T-cell (primary cell): Measurements from ENCODE around the gene MBTD1. TPM values are rescaled to one million over a fixed set of nuclear protein-coding genes. Genes with fewer than 3 reads are reported as not detected.
A peak's percentile ranks its signal among the peaks of the same experiment; 100 is the strongest.

Experiments
- ATAC-seq, 4 experiments: fragments of 200-7000 bp in 3 of 4; fragments of 150-1000 bp in 1 of 4; cut with Tn5 transposase; replicated peaks in 1 of 4; 1 replicate in 3 of 4; 2 replicates in 1 of 4; pipeline ENCODE4 v1.10.0; 2021; ENCODE audit warnings: moderate library complexity in 3 of 4, mild to moderate bottlenecking in 2 of 4, moderate number of reproducible peaks in 1 of 4
- CTCF ChIA-PET, 2 donors: fragments of 300-600 bp; sonication (Branson Sonifier 250); formaldehyde crosslinking; loops; one replicate each; lab custom pipeline; 2022; ENCODE audit warnings: antibody characterized with exemption in 2 of 2; lab: Charles Lee
- POLR2A ChIA-PET, 2 donors: fragments of 300-600 bp; sonication (Branson Sonifier 250); formaldehyde crosslinking; loops; one replicate each; lab custom pipeline; 2022; ENCODE audit warnings: antibody characterized with exemption in 2 of 2; lab: Charles Lee
- DNase-seq, 35 experiments: peaks; one replicate each; pipeline versions ENCODE4 v3.0.0 to v3.0.0-alpha.2; 2013 to 2023
- H3K27ac ChIP-seq: one replicate; pipeline ENCODE4 v1.5.1; 2013; ENCODE audit warnings: low read length
- H3K27me3 ChIP-seq, 2 experiments: replicated peaks in 1 of 2; 1 replicate in 1 of 2; 2 replicates in 1 of 2; pipeline versions ENCODE4 v1.6.1 to v1.7.0; 2013; ENCODE audit warnings: low read length in 1 of 2, mixed read lengths in 1 of 2; ENCODE audit not compliant: control insufficient read depth in 2 of 2, insufficient read depth in 2 of 2; ENCODE audit errors: extremely low read depth in 1 of 2
- H3K36me3 ChIP-seq, 2 donors: 1 replicate in 1 of 2; 2 replicates in 1 of 2; pipeline versions ENCODE4 v1.6.1 to v1.7.0; 2013; ENCODE audit warnings: low read length in 1 of 2; ENCODE audit not compliant: control insufficient read depth in 2 of 2, insufficient read depth in 1 of 2; ENCODE audit errors: extremely low read depth in 1 of 2
- H3K4me1 ChIP-seq, 2 experiments: 1 replicate in 1 of 2; 2 replicates in 1 of 2; pipeline versions ENCODE4 v1.6.1 to v1.7.0; 2013; ENCODE audit warnings: low read length in 2 of 2, mixed read lengths in 1 of 2; ENCODE audit not compliant: insufficient read depth in 2 of 2, control insufficient read depth in 1 of 2; ENCODE audit errors: extremely low read depth in 1 of 2
- H3K4me3 ChIP-seq, 2 donors: 1 replicate in 1 of 2; 2 replicates in 1 of 2; pipeline versions ENCODE4 v1.5.1 to v1.7.0; 2013; ENCODE audit warnings: mild to moderate bottlenecking in 2 of 2, low read length in 1 of 2, moderate library complexity in 1 of 2; ENCODE audit not compliant: control insufficient read depth in 1 of 2; ENCODE audit errors: extremely low read depth in 1 of 2
- H3K9me3 ChIP-seq: 2 replicates; pipeline ENCODE4 v1.7.0; 2013
- H3K27ac Mint-ChIP-seq, 2 donors: one replicate each; pipeline ENCODE4 v1.8.0; 2020 to 2021; ENCODE audit warnings: mild to moderate bottlenecking in 2 of 2, mixed read lengths in 2 of 2
- H3K27me3 Mint-ChIP-seq, 2 donors: one replicate each; pipeline ENCODE4 v1.8.0; 2021 to 2022; ENCODE audit warnings: mixed read lengths in 2 of 2
- H3K36me3 Mint-ChIP-seq: one replicate; pipeline ENCODE4 v1.8.0; 2021; ENCODE audit warnings: mixed read lengths
- H3K4me1 Mint-ChIP-seq, 3 donors: one replicate each; pipeline ENCODE4 v1.8.0; 2020 to 2022; ENCODE audit warnings: mixed read lengths in 3 of 3, mild to moderate bottlenecking in 1 of 3
- H3K4me3 Mint-ChIP-seq, 3 donors: one replicate each; pipeline ENCODE4 v1.8.0; 2020 to 2022; ENCODE audit warnings: mild to moderate bottlenecking in 3 of 3, mixed read lengths in 3 of 3, moderate library complexity in 3 of 3
- H3K9me3 Mint-ChIP-seq, 3 donors: one replicate each; pipeline ENCODE4 v1.8.0; 2020 to 2022; ENCODE audit warnings: mixed read lengths in 3 of 3
- WGBS: methylation state at CpG from one replicate; pipeline ENCODE4 v1.1.5; 2013; ENCODE audit warnings: missing lambda C conversion rate; ENCODE audit not compliant: insufficient coverage; 5-methylcytosine and 5-hydroxymethylcytosine counted together
- total RNA-seq, 35 experiments: library from RNA in 6 of 35; stranded (reverse) in 6 of 35; fragments of 120-200 nt in 1 of 35; gene quantifications; one replicate each; pipeline versions ENCODE4 v1.2.1 to v1.2.4 and lab custom pipeline; 2013 to 2026

The MBTD1 gene
- total RNA-seq, 5 donors from 2014 or later (not counting 1 experiment from before 2014, with no cell fraction given): 23.2 to 27.3 (median 24.7) TPM

DNA sequence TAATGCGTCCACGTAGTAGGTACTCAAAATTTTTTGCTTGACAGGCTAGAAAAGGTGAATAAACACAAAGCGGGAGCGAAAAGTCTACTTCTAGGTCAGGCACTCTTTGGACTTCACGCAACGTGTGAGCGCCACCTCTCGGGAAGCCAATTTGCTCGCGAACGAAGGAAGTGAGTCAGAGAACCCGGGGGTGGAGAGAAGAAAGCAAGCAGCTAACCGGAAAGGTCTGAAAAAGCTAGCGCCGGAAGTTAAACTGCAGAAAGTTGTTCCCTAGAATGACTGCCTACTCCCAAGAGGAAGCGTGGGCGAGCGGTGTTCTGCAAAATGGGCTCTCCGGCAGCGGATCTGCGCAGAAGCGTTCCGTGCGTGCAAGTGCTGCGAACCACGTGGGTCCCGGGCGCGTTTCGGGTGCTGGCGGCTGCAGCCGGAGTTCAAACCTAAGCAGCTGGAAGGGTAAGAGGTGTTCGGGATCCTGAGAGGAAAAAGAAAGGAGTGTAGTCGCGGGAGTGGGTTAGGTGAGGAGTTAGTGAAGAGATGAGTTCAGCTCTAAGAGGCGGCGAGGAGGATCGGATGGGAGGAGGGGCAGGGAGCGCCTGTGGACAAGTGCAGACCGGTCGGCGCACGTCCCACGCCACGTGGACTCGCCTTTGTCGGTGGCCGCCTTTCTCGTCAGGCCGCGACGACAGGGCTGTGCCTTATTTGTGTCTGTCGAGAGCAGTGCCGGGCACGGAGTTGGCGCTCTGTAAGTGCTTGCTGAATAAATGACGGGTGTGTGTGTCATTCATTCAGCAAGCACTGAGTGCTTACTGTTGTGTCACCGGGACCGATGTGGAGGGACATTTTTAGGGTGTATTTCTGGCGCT is 106.4 kb downstream of the MBTD1 start, which contains the start of gene NME1:
Gene NME1 (plus strand): TSS at position 350 of the 863 bp plus-strand sequence. CDS start 2,096 bp downstream, outside the sequence.
- Histone ChIP-seq H3K27ac (peak within 1 kb of the TSS; percentile 82), H3K27me3 (no peaks in the 10 kb centered on the region), H3K9me3 (no peaks in the 10 kb centered on the region), H3K36me3 (peaks cover 0 to 9% of the 10 kb centered on the region in 2 donors), H3K4me1 (peaks cover 11 to 21% of the 10 kb centered on the region in 2 experiments), H3K4me3 (peak within 1 kb of the TSS; percentile 87 to 90)
- Mint-ChIP-seq H3K4me3 (no peak within 1 kb of the TSS), H3K9me3 (no peaks in the 10 kb centered on the region), H3K27me3 (no peaks in the 10 kb centered on the region), H3K4me1 (peaks cover 5 to 7% (median 5%) of the 10 kb centered on the region in 3 donors), H3K36me3 (peaks cover 6% of the 10 kb centered on the region), H3K27ac (no peak within 1 kb of the TSS)
- DNase-seq (peak; percentile 90 to 99 (median 95)), ATAC-seq (peak; percentile 93 to 96 (median 96))
- under 1% methylated on average over 60 of the region's 60 CpGs for WGBS
- CTCF ChIA-PET: interaction anchor here (0.5 to 1.6 kb wide), 16 partner anchors 11 to 301 kb away, joined by 3 to 61 read pairs (median 4); partner anchors contain the start of genes NME2 (in 1 of the 2) and SPAG9 (in 1 of the 2)
- POLR2A ChIA-PET: interaction anchor here (0.5 to 1.1 kb wide), 6 partner anchors 23 to 209 kb away, joined by 3 to 6 read pairs (median 4); partner anchors contain the start of gene SPAG9 (in 1 of the 2)

GRCh38 chr17:51152766-51153209 is 107.1 kb downstream of the MBTD1 start:
- Mint-ChIP-seq H3K4me1 (peaks cover 5 to 7% (median 5%) of the 10 kb centered on the region in 3 donors), H3K4me3 (no peak overlapping the region), H3K27me3 (no peaks in the 10 kb centered on the region), H3K27ac (no peak overlapping the region), H3K36me3 (peaks cover 6% of the 10 kb centered on the region), H3K9me3 (no peaks in the 10 kb centered on the region)
- H3K4me1 ChIP-seq: peaks cover 11 to 21% of the 10 kb centered on the region in 2 experiments
- no peak for ATAC-seq
- ChIA-PET POLR2A (interaction anchor here (0.5 to 1.1 kb wide), 6 partner anchors 32 to 371 kb away, joined by 3 to 7 read pairs (median 4); partner anchors contain the start of gene SPAG9 (in 1 of the 2)), CTCF (interaction anchor here (0.7 to 1.6 kb wide), 11 partner anchors 11 to 301 kb away, joined by 3 to 61 read pairs (median 7); partner anchors contain the start of genes NME2 (in 1 of the 2) and SPAG9 (in 1 of the 2))
- WGBS: 35% methylated on average over 3 of the region's 8 CpGs
- H3K27ac ChIP-seq: peak overlapping the region; percentile 82
- H3K9me3 ChIP-seq: no peaks in the 10 kb centered on the region
- no peak for DNase-seq
- H3K27me3 ChIP-seq: no peaks in the 10 kb centered on the region
- H3K4me3 ChIP-seq: peak overlapping the region in 1 of 2 donors; percentile 16
- peaks cover 0 to 8% of the 10 kb centered on the region in 2 donors for H3K36me3 ChIP-seq

DNA sequence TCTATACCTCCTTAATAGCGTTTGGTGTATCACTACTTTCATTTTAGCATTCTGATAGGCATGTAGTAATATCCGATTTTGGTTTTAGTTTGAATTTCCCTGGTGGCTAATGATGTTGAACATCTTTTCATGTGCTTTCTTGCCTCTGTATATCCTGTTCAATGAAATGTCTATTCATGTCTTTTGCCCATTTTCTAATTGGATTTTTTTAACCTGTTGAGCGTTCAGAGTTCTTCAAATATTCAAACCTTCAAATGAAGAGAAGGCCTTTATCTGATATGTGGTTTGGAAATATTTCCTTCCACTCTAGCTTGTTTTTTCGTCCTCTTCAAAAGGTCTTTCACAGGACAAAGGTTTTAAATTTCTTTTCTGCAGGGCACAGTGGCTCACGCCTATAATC is 108.9 kb downstream of the MBTD1 start:
- no peaks in the 10 kb centered on the region for H3K36me3 ChIP-seq
- Mint-ChIP-seq H3K27ac (no peak overlapping the region), H3K27me3 (no peaks in the 10 kb centered on the region), H3K36me3 (no peaks in the 10 kb centered on the region), H3K4me3 (no peak overlapping the region), H3K4me1 (peaks cover 4 to 5% (median 5%) of the 10 kb centered on the region in 3 donors), H3K9me3 (no peaks in the 10 kb centered on the region)
- H3K4me1 ChIP-seq: peaks cover 11 to 21% of the 10 kb centered on the region in 2 experiments
- H3K27ac ChIP-seq: no peak overlapping the region
- no peaks in the 10 kb centered on the region for H3K27me3 ChIP-seq
- no peak overlapping the region for H3K4me3 ChIP-seq
- no peaks in the 10 kb centered on the region for H3K9me3 ChIP-seq
- ATAC-seq (no peak), DNase-seq (no peak)
- ChIA-PET CTCF (interaction anchor here (0.6 to 1.0 kb wide), 5 partner anchors 146 to 150 kb away, joined by 3 to 10 read pairs (median 3); no protein-coding TSS in a partner anchor), POLR2A (no interaction called here)
- WGBS: no CpG with 5 or more reads among the region's 5 CpGs

DNA sequence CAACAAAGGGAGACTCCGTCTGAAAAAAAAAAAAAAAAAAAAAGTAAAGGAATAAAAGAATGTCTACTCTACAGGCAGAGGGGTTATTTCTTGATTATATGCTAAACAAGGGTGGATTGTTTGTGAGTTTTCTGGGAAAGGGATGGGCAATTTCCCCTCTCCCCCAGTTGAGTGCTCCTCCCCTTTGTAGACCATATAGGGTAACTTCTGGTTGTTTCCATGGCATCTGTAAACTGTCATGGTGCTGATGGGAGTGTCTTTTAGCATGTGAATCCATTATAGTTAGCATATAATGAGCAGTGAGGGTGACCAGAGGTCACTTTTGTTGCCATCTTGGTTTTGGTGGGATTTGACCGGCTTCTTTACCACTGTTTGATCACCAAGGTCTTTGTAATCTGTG is 110.7 kb downstream of the MBTD1 start:
- Histone ChIP-seq H3K27ac (no peak overlapping the region), H3K4me3 (no peak overlapping the region), H3K36me3 (no peaks in the 10 kb centered on the region), H3K27me3 (no peaks in the 10 kb centered on the region), H3K9me3 (no peaks in the 10 kb centered on the region), H3K4me1 (peaks cover 5 to 11% of the 10 kb centered on the region in 2 experiments)
- H3K4me1 Mint-ChIP-seq: no peaks in the 10 kb centered on the region
- no peak overlapping the region for H3K4me3 Mint-ChIP-seq
- no peaks in the 10 kb centered on the region for H3K9me3 Mint-ChIP-seq
- ChIA-PET POLR2A (no interaction called here), CTCF (interaction anchor here in 1 of 2 donors (0.7 kb wide), 1 partner anchor 148 kb away, joined by 3 read pairs; no protein-coding TSS in a partner anchor)
- DNase-seq (no peak), ATAC-seq (no peak)
- H3K36me3 Mint-ChIP-seq: no peaks in the 10 kb centered on the region
- no peaks in the 10 kb centered on the region for H3K27me3 Mint-ChIP-seq
- no CpG with 5 or more reads among the region's 2 CpGs for WGBS
- no peak overlapping the region for H3K27ac Mint-ChIP-seq

DNA sequence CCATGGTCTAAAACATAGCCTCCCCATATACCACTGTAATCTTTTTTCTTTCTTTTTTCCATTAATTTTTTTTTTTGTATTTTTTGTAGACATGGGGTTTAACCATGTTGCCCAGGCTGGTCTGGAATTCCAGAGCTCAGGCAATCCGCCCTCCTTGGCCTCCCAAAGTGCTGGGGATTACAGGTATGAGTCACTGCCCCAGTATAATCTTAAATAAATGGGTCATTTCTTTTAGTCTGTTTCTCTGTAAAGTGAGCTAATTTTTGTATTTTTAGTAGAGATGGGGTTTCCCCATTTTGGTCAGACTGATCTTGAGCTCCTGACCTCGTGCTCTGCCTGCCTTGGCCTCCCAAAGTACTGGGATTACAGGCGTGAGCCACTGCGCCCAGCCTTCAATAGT is 112.2 kb downstream of the MBTD1 start:
- no peak for DNase-seq
- H3K36me3 Mint-ChIP-seq: no peaks in the 10 kb centered on the region
- H3K4me3 Mint-ChIP-seq: no peak overlapping the region
- Histone ChIP-seq H3K9me3 (no peaks in the 10 kb centered on the region), H3K36me3 (no peaks in the 10 kb centered on the region), H3K4me3 (no peak overlapping the region), H3K4me1 (peaks cover 1 to 2% of the 10 kb centered on the region in 2 experiments), H3K27me3 (no peaks in the 10 kb centered on the region), H3K27ac (no peak overlapping the region)
- no peak for ATAC-seq
- no peaks in the 10 kb centered on the region for H3K4me1 Mint-ChIP-seq
- no peaks in the 10 kb centered on the region for H3K9me3 Mint-ChIP-seq
- POLR2A ChIA-PET: no interaction called here
- WGBS: 0% methylated on average over 1 of the region's 4 CpGs
- no peaks in the 10 kb centered on the region for H3K27me3 Mint-ChIP-seq
- H3K27ac Mint-ChIP-seq: no peak overlapping the region
- CTCF ChIA-PET: interaction anchor here in 1 of 2 donors (0.9 kb wide), 1 partner anchor 9 kb away, joined by 3 read pairs; no protein-coding TSS in a partner anchor
